Measurements from ENCODE around the gene FLT3. TPM values are rescaled to one million over a fixed set of nuclear protein-coding genes. Genes with fewer than 3 reads are reported as not detected.

The FLT3 gene
- 4.8 TPM for total RNA-seq

GRCh38 chr13:28100150-28101121, at the start of gene FLT3:
TSS of gene FLT3 (minus strand) at chr13:28100576. CDS start at chr13:28100510, 66 bp downstream.

GRCh38 chr13:28138012-28138755, 37.8 kb upstream of the FLT3 start, which contains the start of gene PAN3:
TSS of gene PAN3 (plus strand) at chr13:28138545. CDS start at chr13:28138658, 113 bp downstream.

GRCh38 chr13:27988520-27988919, 111.9 kb downstream of the FLT3 start, which contains the start of gene URAD:
TSS of gene URAD (minus strand) at chr13:27988693. CDS start at chr13:27988637, 56 bp downstream.

GRCh38 chr13:27969082-27969865, 131.1 kb downstream of the FLT3 start, which contains the start of gene CDX2:
TSS of gene CDX2 (minus strand) at chr13:27969315. CDS start at chr13:27969006, 309 bp downstream.

Small RNA genes lying within 50 kb of the gene (small RNA-seq; reads per million reads assigned to genes)
- not detected for gene RN7SL272P

Other genes with a start within 250 kb of the FLT3 start
- gene PDX1, start 180.6 kb downstream of the FLT3 start, total RNA-seq, result not detected
- not detected for gene CDX2, start 131.3 kb downstream of the FLT3 start, total RNA-seq
- gene URAD, start 111.9 kb downstream of the FLT3 start, total RNA-seq, result not detected
- 39.2 TPM for gene PAN3, start 38.0 kb upstream of the FLT3 start, total RNA-seq

Data from diencephalon (tissue), 1 donor.